GM19239 (cell line): Measurements from ENCODE around the gene ZNF653.
"Not testable (repeated sequence)": the region's sequence is repeated elsewhere in the genome, so short reads cannot be mapped to it uniquely, and the experiment has no call there.

Source experiments
- DNase-seq: peaks from one replicate; pipeline ENCODE4 v3.0.0; 2011; ENCODE audit warnings: low spot score; ENCODE audit not compliant: insufficient read length
- FAIRE-seq: peaks from 2 replicates; lab custom pipeline; 2011; peaks lifted over from hg19 to GRCh38; lab: Jason Lieb, UNC

Gene ZNF653

DNA sequence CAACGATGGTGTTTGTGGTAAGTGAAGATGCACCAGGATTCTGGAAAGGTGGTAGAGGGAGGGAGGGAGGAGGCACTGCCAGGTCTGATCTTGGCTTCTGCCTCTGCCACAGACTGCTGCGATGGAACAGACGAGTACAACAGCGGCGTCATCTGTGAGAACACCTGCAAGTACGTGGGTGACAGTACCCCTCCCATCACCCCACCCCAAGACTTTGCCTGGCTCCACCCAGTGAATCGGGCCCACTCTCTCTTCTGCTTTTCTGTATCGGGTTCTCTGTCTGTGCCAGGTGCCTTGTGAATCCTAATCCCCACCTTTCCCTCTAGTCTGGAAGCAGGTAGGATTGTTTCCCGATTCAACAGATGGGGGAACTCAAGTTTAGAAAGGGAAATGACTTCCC, 67.7 kb downstream of the ZNF653 start:
- FAIRE-seq, result no peak
- no peak for DNase-seq

DNA sequence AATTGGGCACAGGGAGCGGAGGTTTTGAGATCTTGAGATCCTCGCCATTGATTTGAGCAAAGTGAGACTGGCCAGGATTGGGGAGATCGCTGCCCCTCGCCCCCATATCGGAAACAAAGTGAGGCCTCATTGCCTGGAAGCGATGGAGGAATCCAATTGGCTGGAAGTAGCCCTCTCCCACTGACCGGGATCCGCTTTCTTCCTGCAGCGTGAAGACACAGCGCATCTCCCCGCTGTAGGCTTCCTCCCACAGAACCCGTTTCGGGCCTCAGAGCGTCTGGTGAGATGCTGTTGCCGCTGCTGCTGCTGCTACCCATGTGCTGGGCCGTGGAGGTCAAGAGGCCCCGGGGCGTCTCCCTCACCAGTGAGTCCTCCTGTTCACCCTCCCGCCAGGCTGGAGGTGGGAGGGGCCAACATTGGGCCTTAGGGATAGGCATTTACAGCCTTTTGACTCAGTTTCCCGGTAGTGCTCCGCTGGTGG, 69.8 kb downstream of the ZNF653 start:
- DNase-seq (no peak), FAIRE-seq (no peak)

DNA sequence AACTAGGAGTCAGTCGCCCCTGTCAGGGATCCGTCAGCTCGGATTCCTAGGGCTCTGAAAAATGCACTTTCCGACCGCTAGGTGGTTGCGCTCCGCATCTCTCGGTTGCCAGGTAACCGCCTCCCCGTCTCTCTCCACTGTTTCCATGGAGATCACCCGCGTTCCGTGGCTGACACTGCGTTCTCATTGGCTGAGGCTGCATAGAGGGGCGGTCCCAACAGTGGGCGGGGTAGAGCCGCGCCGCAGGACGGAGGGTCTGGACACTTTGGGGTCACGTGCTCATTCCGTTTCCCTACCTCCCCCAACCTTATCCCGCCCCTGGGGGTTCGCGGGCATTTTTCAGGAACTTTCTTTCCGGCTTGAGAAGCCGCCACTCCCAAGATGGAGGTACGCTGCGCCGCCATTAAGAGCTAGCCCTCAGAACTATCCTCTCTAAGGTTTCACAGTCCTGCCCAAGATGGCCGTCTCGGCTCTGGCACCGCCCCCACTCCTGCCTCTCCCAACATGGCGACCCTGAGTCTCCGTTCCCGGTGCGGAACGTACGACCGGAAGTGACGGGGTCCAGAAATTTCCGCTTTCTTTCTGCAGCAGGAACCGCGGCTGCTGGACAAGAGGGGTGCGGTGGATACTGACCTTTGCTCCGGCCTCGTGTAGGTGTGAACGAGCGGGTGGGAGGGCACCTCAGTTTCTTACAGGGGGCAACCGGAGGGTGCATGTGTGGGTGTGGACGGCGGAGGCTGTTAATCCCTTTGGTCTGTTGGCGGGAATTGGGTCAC, 70.4 kb downstream of the ZNF653 start, which contains the start of the genes ODAD3 and PRKCSH:
Gene ODAD3, minus strand, starts transcription at position 65 of the 776 bp plus-strand sequence. CDS start 105 bp downstream, outside the sequence.
Gene PRKCSH, plus strand, starts transcription at position 579 of the 776 bp plus-strand sequence. CDS start 483 bp downstream, outside the sequence.
- DNase-seq (peak; percentile 92), FAIRE-seq (peak; percentile 99)

DNA sequence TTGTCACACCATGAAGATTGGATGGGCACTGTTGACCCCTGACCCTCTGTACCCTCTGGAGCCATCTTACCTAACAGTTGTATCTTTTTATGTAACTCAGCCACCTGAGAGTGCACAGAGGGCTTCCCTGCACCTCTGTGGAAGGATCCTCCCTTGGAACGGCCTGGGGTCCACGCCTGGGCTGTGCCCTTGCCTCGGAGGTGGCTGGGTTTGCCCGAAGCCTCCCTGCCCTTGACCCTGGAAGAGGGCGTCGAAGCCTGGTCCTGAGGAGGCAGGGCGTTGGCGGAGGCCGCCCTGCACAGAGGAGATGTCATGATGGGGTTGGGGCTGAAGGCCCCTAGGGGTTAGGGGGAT, 71.0 kb downstream of the ZNF653 start:
- no peak for DNase-seq
- FAIRE-seq, result no peak

DNA sequence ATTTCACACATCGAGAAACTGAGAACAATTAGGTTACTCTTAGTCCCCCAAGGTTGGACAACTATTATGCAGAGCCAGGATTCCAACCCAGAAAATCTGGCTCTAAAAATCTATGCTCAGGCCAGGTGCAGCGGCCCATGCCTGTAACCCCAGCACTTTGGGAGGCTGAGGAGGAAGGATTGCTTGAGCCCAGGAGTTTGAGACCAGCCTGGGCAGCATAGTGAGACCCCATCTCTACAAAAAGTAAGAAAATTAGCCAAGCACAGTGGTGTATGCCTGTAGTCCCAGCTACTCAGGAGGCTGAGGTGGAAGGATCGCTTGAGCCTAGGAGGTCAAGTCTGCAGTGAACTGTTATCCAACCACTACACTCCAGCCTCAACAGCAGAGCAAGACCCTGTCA, 72.1 kb downstream of the ZNF653 start:
- FAIRE-seq, DNase-seq: not testable (repeated sequence)
